ENCODE results near the gene CLK2.
"Not testable (repeated sequence)": the region's sequence is repeated elsewhere in the genome, so short reads cannot be mapped to it uniquely, and the experiment has no call there.

The CLK2 gene

DNA sequence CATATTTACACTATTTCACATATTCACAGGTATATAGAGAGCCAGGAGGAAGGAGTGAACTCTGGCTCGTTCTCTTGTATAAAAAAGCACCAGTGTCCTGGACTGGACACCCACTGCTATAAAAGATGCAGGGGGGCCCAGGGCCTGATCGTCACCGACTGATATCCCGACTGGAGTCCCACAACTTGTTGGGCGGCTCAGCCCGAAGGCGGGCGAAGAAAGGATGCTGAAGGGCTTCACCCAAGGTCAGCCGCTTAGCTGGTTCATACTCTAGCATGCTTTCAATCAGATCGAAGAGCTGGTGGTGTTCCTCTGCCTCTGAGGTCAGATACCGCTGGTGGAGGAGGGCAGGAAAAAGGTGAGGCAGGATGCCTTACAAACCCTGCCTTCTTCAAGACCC, 10.2 kb downstream of the CLK2 start:
- DNase-seq = no peak

DNA sequence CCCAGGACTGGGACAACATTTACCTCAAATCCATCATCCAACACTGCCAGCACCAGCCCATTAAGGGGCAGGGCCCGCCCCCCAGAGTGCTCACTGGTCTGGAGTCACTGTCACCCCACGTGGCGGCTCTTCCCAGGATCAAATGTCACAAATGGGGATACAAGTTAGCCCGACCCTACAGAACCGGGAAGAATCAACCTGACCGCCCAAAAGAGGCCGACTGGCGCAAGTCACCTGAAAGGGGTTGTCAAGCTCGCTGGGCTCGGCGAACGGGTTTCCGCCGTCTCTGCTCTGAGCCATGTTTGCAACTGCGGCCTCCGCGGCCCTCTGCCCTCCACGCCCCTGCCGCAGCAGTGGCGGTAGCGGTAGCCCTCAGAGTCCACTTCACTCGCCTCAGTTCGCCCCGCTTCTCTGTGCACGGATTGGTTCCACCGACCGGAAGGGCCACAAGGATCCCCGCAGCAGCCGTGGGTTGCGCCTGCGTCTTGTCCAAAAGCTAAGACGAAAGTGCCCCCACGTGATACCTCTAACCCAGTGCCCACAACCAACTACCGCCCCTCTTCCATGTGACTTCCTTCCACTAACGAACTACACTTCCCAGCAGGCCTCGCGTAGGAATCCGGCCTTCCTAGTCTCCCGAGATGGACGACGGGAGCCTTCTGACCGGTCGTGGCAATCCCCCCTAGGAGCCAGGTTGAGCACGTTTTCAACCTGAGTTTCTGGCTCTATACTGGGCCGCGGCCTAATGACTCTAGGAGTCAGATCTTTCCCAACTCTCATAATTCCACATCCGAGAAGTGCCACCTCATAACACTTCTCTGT, 11.2 kb downstream of the CLK2 start, which contains the start of gene SCAMP3:
Gene SCAMP3 (minus strand): TSS at position 509 of the 822 bp plus-strand sequence. CDS start 209 bp downstream, at position 300.
- DNase-seq = peak; percentile 99

DNA sequence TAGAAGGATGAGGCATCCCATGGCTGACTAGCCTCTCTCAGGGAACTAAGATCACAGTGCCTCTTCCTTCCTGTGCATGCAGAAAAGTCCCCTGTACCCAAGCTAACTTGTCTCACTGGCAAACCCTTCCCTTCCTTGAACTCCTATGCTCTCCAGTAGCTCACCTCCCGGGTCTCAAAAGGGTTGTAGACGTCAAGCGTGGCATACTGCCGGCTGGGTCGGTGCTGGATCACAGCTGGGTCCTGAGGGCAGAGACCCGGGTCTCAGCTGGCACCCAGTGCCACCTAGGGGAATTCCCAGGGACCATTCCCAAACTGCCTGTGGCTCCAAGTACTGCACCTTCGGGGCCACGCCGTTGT, 11.8 kb downstream of the CLK2 start:
- DNase-seq = peak; percentile 24

DNA sequence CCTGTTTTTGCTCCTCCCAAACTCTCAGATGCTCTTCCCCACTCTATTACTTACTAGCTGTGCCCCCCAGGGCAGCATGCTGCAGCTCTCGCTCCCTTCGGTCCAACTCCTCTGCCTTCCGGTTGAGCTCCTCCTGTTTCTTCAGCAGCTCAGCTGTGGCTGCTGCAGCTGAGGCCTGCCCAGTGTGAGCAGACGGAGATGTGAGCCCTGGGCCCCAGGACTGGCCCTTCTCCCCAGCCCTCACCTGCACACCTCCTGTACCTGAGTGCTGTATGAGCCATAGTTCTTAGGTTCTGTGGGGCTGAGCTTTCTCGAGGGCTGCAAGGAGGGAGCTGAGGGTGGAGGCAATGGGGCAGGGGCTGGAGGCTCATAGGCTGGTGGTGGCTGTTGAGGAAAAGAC, 13.0 kb downstream of the CLK2 start:
- no peak for DNase-seq

DNA sequence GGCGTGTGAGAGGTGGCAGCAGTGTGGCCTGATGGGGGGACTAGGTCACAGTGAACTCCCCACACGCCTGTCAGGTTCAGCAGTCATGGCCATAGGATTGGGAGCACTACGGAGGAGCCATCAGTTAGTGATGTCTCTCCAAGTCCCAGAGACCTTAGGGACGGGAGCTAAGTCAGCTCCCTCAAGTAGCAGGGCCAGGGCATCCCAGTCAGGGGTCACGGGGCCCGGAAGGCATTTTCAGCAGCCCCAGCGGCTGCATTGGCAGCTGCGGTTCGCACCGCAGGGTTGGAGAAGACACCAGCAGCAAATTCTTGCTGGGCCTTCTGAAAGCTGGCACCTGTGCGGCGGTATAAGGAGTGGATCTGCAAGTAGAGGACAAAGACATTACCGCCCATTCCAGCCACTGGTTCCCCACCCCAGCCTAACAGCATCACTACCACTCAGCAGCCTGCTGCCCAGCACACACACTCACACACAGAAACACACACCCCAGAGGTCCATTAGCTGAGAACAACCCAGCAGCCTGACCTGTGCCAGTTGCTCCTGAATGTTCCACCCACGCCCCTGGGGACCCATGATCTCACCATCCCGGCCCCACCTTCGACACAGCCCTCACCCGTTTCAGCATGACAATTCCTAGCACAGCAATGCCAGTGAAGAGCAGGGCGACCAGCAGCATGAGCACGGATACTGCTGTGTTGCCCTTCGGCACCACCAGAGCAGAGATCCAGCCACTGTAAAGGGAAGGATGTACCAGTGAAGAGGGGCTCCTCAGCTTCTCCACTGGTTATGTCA, 17.0 kb downstream of the CLK2 start:
- no peak for DNase-seq

DNA sequence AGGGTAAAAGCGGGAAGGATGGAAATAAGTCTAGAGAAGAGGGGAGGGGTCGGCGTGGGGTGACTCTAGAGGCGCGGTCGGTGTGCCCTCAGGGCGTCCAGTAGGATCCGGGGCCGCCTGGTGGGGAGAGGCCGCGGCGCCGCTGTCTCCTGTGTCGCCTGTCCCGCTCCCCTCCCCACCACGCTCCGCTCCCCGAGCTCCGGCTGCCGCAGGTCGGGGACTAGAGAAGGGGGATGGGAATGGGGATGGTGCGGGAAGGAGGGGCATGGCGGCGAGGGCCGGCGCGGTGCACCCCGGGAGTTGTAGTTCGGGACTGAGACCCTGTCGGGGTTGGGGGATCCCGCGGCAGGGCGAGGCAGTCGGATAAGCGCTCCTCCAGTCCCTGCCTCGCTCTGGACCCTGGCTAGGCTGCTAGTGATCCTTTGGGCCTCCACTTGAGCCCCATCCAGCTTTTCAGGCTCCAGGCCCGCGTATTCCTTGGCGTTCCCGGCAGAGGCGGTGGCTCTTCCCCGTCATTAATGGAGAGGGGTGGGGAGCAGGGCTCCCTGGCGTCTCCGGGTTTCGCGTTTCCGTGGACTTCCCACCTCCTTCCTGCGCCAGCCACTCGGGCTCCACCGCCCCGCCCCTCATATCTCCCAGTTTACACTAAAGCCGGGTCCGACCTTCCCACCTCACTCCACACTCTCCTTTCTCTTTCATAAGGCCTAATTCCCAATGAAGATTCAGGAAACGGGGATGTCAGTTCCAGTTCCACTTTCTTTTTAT, 17.9 kb downstream of the CLK2 start, which contains the start of gene ENTREP3:
Gene ENTREP3 (minus strand): TSS at position 241 of the 765 bp plus-strand sequence. CDS start 606 bp downstream, outside the sequence.
- peak; percentile 80 for DNase-seq

DNA sequence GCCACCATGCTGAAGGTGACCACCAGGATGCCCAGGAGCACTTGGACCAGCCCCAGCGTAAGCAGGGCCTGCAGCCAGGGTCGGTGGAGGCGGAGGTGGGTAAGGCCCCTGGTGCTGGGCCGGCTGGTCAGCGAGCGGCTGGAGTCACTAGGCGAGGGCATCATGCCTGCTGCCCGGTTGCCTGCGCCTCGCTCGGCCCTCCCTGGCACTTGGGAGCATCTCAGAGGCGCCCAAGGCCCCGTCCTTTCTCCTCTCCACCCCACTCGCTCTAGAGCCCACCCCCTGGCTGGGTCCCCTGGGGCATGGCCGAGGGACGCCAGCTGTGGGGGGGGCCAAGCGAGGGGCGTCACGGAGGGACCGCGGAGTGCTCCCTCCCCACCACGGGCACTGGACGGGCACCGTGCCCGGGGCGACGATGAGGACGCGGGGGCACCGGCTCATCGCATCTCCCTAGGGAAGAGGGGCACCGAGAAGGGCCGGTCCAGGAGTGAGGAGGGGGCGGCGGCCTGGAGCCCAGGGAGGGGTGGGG, 18.5 kb downstream of the CLK2 start:
- no peak for DNase-seq

DNA sequence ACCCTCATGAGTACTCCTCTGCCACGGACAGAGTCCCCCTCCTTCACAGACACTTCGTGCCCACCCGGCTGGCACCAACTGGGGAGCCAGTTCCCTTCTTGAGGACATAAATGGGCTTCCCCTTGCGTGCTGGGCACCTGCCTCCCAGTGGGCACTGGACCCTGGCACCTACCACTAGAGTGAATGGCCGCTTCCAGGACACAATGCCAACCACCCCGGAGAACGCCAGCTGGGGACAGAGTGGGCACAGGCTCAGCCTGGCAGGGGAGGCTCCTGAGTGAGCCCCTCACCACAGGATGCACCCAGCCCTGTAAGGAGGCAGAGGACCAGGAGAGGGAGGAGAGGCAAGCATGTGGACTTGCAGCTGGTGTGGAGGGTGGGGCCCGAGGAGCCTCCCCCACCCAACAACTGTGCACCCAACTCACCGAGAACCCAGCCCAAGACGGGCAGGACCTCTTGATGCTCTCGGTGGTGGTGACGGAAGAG, 19.0 kb downstream of the CLK2 start:
- DNase-seq = no peak

DNA sequence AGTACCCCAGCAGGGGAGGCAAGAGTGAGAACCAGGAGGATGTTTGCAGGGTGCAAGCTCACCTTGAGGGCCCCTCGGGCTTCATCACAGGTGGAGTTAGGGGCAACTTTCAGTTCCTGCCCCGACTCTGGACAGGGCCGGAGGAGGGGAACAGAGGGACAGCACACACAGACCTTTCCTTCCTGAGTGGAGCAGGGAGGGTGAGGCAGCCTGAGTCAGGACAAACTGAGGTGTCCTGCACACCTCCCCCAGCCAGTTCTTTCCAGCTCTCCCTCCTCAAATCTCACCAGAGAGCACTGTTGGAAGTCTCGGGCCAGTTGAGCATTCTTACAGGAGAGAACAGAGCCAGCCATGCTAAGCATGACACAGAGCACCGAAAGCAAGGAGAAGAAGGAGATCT, 19.5 kb downstream of the CLK2 start:
- no peak for DNase-seq

DNA sequence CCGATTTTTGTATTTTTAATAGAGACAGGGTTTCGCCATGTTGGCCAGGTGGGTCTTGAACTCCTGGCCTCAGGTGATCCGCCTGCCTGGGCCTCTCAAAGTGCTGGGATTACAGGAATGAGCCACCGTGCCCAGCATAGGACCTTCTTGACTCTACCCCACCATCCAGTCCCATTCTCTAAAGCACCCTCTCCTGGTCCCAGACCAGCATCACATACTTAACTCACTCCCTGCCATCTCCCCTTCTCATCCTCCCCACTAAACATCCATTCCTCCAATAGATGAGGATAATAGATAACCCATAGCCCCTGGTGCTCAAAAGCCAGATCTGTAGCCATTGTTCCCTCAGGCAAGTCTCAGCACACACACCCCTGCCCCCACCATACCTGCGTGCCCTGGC, 20.1 kb downstream of the CLK2 start:
- DNase-seq = no peak

DNA sequence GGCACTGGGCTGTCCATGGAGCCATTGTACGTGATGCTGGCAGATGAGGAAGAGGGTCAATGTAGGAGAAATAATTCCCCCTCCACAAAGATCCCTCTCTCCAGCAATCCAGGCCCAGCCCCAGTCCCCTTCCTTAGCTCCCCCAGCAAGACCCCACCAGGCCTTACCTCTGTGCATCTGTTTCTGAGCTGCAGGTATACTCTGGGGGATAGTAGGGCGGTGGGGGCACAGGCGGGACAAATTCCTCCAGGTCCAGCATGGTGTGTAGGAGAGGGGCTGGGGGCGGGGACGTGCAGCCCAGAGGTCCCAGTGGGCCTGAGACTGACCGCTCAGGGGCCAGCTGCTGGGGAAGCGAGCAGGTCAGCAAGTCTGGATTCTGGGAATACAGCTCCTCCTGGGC, 21.7 kb downstream of the CLK2 start:
- no peak for DNase-seq

DNA sequence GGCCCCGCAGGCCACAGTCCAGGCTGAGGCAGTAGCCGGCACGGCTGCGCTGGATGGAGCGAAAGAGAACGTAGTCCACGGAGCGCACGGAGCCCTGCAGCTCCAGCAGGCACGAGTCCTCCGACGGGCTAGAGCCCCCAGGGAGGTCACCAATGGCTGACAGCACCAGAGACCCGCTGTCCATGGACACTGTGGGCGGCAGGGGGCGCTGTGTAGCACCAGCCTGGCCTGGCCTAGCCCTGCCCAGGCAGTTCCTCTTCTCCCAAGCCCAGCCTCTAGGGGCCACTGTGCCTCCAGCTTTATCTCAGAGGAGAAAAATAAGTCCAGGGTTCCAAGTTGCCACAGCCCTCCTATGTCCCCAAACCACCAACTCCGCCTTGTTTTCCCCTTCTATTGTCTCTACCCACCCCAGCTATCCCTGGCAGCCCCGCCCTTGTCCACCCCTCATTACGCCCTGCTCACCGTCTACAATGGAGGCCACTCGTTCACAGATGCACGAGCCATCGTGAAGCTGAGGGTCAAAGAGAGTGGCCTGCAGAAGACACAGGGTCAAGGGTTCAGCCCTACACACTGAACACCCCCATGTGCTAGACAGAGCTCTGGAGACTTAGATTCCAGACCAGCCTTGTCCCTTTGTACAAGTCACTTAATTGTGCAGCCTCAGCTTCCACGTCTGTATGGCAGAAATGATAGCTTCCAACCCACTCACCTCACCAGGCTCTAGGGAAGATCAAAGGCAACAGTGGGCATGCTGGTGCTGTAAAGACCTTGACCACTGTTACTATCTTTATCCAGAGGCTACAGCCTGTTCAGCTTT, 22.5 kb downstream of the CLK2 start:
- DNase-seq = peak; percentile 91

DNA sequence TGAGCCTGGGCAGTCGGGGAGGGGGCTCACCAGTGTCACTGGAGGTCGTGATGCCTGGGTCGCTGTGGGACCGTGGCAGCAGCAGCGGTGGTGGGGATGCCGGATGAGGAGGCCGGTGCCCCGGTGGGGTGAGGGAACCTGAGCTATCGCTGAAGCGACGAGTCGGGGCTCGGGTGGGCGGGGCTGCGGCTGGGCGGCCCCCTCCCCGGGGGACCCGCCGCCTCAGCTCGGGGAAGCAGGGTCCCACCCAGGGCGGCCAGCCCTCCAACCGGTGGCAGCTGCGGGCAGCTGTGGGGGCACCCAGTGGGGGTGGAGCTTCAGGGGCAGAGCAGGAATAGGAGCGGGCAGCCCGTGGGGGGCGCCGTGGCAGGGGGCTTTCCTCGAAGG, 23.1 kb downstream of the CLK2 start:
- DNase-seq = no peak

DNA sequence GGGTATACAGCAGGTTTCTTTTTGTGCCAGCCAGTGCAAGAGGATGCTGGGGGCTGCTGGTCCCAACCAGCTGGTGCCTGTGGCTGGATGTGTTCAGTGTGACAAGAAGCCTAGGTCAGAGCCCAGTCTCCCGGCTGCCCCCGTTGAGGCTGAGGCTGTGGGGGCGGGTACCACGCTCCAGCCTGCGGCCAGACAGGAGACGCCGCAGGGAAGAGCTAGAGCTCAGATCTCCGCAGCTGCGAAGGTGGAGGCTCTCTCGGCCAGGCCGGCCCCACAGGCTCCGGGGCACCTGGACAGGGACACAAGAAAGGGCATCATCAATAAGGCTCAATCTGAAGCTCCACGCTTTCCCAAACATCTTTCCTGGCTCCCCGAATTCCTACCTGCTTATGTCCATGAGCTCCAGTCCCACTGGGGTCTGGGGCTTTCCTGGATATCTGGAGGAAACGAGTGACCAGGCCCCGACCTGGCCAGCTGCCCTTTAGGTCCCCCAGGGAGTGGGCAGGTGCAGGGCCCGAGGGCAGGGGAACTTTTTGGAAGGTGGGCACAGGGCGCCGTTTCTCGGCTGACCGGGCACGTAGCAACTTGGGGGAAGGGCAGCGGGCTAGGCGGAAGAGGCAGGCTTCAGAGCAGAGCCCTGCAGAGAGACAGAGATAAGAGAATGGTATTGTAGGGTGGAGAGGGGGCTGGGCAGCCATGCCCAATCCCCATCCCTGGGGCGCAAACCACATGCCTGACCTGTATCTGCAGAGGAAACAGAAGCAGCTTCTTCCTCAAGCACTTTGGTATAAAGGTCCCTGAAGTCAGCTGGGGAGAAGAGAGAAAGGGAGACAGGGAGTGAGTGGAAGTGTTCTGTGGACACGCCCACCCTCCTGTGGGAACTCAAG, 25.4 kb downstream of the CLK2 start:
- DNase-seq = no peak

DNA sequence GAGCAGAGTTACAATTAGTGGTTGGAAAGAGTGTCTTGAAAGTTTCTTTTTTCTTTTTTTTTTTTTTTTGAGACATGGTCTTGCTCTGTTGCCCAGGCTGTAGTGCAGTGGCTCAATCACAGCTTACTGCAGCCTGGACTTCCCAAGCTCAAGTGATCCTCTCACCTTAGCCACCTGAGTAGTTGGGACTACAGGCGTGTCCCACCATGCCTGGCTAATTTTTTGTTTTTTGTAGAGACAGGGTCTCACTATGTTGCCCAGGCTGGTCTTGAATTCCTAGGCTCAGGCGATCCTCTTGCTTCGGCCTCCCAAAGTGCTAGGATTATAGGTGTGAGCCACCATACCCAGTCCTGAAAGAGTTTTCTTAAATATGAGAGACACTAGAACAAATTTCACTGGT, 26.5 kb downstream of the CLK2 start:
- DNase-seq = not testable (repeated sequence)

DNA sequence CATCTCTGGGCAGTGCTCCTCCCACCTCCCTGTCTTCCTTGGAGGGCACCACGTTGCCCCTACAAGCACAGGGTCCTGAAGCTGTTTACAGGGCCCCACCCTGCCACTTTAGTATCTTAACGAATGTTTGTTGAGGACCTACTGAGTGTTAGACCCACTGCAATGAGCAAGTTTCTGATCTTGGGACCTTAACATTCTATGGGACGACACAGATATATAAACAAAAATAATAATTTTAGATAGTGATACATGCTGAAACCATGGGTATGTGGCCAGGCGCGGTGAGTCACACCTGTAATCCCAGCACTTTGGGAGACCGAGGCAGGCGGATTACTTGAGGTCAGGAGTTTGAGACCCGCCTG, 28.2 kb downstream of the CLK2 start:
- DNase-seq = no peak

DNA sequence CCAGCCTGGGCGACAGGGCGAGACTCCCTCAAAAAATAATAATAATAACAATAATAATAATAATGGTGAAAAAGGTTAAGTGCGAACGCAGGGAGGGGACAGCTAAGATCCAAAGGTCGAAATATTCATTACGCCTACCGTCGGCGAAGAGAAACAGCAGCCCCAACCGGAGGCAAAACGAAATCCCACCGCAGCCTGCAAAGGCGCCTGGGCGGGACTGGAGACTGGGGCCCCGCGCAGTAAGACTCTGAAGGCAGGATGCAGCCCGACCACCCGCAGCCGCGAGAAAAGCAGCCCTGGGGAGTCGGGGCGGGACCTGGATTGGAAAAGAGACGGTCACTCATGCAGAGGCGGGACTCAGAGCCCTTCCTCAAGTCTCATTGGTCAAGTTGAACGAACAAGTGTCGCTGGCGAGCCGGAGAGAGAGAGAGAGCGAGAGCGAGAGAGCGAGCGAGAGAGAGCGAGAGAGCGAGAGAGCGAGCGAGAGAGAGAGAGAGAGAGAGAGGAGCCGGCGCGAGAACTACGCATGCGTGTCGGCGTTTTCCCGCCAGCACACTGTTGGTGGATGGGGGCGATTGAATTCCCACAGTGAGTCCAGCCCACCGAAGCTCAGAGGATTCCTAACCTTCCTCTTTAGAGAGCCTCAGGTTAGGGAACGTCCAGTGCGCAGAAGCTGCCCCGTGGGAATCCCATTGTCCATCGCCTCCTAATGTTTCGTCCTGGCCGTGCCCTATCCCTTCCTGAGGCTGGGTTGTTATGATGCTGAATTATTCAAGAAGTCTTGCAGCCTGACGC, 28.7 kb downstream of the CLK2 start:
- DNase-seq = peak; percentile 98

DNA sequence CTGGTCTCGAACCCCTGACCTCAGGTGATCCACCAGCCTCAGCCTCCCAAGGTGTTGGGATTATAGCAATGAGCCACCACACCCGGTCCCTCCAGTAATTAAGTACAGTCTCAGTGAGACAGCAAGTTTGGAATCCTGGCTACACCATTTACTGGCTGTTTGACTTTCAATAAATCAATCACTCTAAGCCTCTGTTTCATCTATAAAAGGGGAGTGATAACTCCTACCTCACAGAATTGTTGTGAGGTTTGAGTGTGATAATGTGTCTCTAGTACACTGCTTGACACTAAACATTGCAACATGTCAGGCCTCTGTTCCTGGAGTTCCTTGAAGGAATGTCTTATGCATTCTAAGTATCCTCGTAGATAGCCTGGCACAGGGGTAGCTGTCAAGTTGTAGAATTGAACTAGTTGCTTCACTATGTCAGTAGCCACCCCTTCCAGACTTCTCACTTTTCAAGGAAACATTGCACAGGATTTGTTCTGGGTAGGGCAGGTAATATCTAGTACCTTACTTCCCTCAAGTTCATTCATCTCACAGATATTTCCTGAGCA, 30.4 kb downstream of the CLK2 start:
- DNase-seq = no peak

DNA sequence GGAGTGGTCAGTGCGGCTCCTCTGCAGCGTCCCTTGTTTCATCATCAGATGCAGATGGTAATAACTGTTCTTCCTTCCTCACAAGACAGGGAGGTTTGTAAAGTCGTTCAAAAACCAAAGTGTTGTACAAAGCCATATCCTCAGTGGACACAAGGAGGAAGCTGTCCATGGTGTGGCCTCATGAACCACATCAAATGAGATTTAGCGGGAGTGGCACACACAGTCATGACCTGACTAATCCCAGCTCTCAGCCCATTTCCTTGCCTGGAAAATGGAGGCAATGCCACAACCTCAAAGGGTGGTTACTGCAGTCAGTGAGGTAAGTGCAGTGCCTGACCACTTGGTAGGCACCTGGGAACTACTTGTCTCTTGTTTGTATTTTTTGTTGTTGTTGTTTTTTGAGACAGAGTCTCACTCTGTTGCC, 31.5 kb downstream of the CLK2 start:
- DNase-seq = peak; percentile 92

Data from inflammatory macrophage treated with lipopolysaccharide for 4 hours (primary cell).